Left lung (tissue), 10 donors: Measurements from ENCODE around the gene LMBR1. TPM values are rescaled to one million over a fixed set of nuclear protein-coding genes. Genes with fewer than 3 reads are reported as not detected.

Experiments used
- ATAC-seq: fragments of 200-7000 bp; cut with Tn5 transposase; one replicate; pipeline ENCODE4 v1.9.1; 2020; ENCODE audit warnings: moderate library complexity
- DNase-seq, 4 donors: peaks; one replicate each; pipeline ENCODE4 v3.0.0-alpha.2; 2013 to 2020
- H3K27ac ChIP-seq, 2 donors: fragments of 200-600 bp; sonication (generic) in 1 of 2; one replicate each; pipeline versions ENCODE4 v1.5.0 to v1.8.0; 2020 to 2021
- H3K27me3 ChIP-seq, 2 donors: fragments of 200-600 bp; sonication (generic) in 1 of 2; one replicate each; pipeline versions ENCODE4 v1.5.0 to v1.8.0; 2020 to 2021
- H3K36me3 ChIP-seq, 2 donors: fragments of 200-600 bp; sonication (generic) in 1 of 2; one replicate each; pipeline versions ENCODE4 v1.5.0 to v1.8.0; 2020 to 2021
- H3K4me1 ChIP-seq, 2 donors: fragments of 200-600 bp; one replicate each; pipeline ENCODE4 v1.8.0; 2021
- H3K4me3 ChIP-seq, 2 donors: fragments of 200-600 bp; sonication (generic) in 1 of 2; one replicate each; pipeline versions ENCODE4 v1.5.0 to v1.8.0; 2020 to 2021; ENCODE audit warnings: mild to moderate bottlenecking in 1 of 2
- H3K9me3 ChIP-seq, 2 donors: fragments of 200-600 bp; sonication (generic) in 1 of 2; one replicate each; pipeline versions ENCODE4 v1.5.0 to v1.8.0; 2020 to 2021
- CTCF ChIP-seq, 2 donors: fragments of 200-600 bp; sonication (generic) in 1 of 2; IDR thresholded peaks; one replicate each; pipeline versions ENCODE4 v1.5.0 to v1.8.0; 2021; ENCODE audit warnings: antibody characterized with exemption in 2 of 2
- intact Hi-C, 2 donors: fragments of 100-400 bp; cut with DNase I; formaldehyde crosslinking; loops; one replicate each; pipeline versions ENCODE4 v1.11.2 to v1.14.2; 2022
- polyA plus RNA-seq, 6 donors: library from polyadenylated mRNA; unstranded; fragments of 120-200 nt; gene quantifications; one replicate each; pipeline ENCODE4 v1.2.1, GENCODE V29; 2013; ENCODE audit not compliant: insufficient read length in 6 of 6
- total RNA-seq, 2 donors: library from RNA; stranded (reverse); fragmentation: NEBNext Ultra II Directional; extraction: Animal tissue kit (Norgen Biotek cat#: 25700); gene quantifications; one replicate each; pipeline ENCODE4 v1.2.1, GENCODE V29; 2021
- donor health status: DM: no; HTN: yes; CAD: no.
- donor health status: DM: no; HTN: no; CAD: no.

Gene LMBR1
- total and polyA plus RNA-seq, 8 donors = 54.7 to 71.1 (median 63.9) TPM

GRCh38 chr7:156840134-156840533 lies 52.8 kb downstream of the LMBR1 start:
- peaks cover 0 to 4% of the 10 kb centered on the region in 2 donors for H3K4me1 ChIP-seq
- H3K27ac ChIP-seq = no peak overlapping the region
- H3K27me3 ChIP-seq = no peaks in the 10 kb centered on the region
- intact Hi-C loops = no loop called here
- H3K4me3 ChIP-seq = no peak overlapping the region
- DNase-seq (no peak), ATAC-seq (no peak)
- no peaks in the 10 kb centered on the region for H3K9me3 ChIP-seq
- TF ChIP-seq CTCF (IDR thresholded peaks at IDR 0.05) = no peak
- H3K36me3 ChIP-seq = peaks cover 0 to 2% of the 10 kb centered on the region in 2 donors

DNA sequence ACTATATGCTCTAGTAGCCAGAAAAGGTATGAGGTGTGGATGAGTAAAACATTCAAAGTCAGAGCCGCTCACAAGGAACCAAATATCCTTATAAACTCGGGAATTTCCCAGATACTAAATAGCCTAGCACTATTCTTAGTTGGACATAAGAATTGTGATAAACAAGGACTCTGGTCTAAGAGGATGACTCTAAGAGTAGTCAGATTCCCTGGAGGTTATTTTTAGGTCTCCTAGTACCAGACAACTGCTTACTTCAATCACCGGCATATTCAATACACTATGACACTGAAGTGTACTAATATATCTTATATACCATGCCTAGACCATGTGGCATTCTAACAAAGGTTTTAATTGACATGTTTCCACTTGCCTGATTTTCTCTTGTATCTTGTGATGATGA lies 56.5 kb downstream of the LMBR1 start:
- intact Hi-C loops = no loop called here
- Histone ChIP-seq H3K9me3 (no peaks in the 10 kb centered on the region), H3K27me3 (no peaks in the 10 kb centered on the region), H3K36me3 (peaks cover 0 to 13% of the 10 kb centered on the region in 2 donors), H3K4me3 (no peak overlapping the region), H3K27ac (no peak overlapping the region), H3K4me1 (peaks cover 0 to 12% of the 10 kb centered on the region in 2 donors)
- DNase-seq (no peak), ATAC-seq (no peak)
- TF ChIP-seq CTCF (IDR thresholded peaks at IDR 0.05) = no peak

GRCh38 chr7:156834462-156834861 lies 58.5 kb downstream of the LMBR1 start:
- Histone ChIP-seq H3K4me1 (peaks cover 0 to 12% of the 10 kb centered on the region in 2 donors), H3K9me3 (no peaks in the 10 kb centered on the region), H3K27ac (no peak overlapping the region), H3K27me3 (no peaks in the 10 kb centered on the region), H3K36me3 (peaks cover 0 to 15% of the 10 kb centered on the region in 2 donors), H3K4me3 (no peak overlapping the region)
- no peak for TF ChIP-seq CTCF (IDR thresholded peaks at IDR 0.05)
- ATAC-seq (no peak), DNase-seq (no peak)
- intact Hi-C loops = no loop called here

DNA sequence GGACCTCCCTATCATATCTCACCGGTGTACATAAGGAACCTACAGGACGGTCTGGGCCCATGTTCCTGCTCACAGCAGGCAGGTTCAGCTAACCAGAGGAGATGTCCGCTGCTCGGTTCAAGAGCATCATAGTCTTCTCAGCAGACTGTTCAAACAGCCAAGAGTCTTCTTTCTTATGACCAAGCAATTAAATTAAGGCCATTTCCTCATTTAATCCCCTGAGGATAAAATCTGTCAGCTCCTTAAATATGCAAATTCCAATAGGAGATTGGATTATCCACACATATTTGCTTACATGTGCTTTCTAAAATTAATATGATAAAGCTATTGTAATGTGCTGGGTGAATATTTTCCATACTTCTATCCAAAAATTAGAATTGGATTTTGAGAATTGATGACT lies 59.7 kb downstream of the LMBR1 start:
- peaks cover 0 to 17% of the 10 kb centered on the region in 2 donors for H3K36me3 ChIP-seq
- TF ChIP-seq CTCF (IDR thresholded peaks at IDR 0.05) = no peak

DNA sequence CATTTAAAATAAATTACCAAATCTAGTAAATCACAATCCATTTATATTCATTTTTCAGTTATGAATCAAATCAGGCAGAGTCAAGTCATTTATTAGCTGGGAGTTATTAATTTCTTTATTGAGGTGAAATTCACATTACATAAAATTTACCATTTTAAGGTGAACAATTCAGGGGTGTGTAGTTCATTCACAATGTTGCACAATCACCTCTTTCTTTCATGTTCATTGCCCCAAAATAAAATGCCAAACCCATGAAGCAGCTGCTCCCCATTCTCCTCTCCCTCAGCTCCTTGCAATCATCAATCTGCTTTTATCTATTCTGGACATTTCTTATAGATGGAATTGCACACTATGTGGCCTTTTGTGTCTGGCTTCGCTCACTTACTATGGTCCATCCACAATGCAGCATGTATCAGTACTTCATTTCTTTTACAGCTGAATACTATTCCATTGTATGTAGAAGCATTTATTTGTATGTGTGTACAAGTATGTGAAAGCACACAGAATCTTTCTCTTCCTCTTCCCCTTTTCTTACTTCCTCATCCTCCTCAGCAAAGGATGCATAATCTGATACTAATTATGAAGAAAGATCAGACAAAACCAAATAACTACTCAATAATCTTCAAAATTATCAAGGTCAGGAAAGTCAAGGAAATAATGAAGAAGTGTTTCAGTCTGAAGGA lies 60.6 kb downstream of the LMBR1 start:
- intact Hi-C loops = no loop called here
- no peak for TF ChIP-seq CTCF (IDR thresholded peaks at IDR 0.05)
- H3K36me3 ChIP-seq = peaks cover 0 to 17% of the 10 kb centered on the region in 2 donors
- H3K4me3 ChIP-seq = no peak overlapping the region
- H3K27me3 ChIP-seq = no peaks in the 10 kb centered on the region
- ATAC-seq (no peak), DNase-seq (no peak)
- peaks cover 0 to 12% of the 10 kb centered on the region in 2 donors for H3K4me1 ChIP-seq
- peak overlapping the region in 1 of 2 donors; percentile 66 for H3K27ac ChIP-seq
- H3K9me3 ChIP-seq = no peaks in the 10 kb centered on the region

More for the DNA sequence above, 59.7 kb downstream of the LMBR1 start:
- ATAC-seq = no peak
- peak overlapping the region in 1 of 2 donors; percentile 66 for H3K27ac ChIP-seq
- intact Hi-C loops = no loop called here
- no peaks in the 10 kb centered on the region for H3K9me3 ChIP-seq
- H3K4me1 ChIP-seq = peaks cover 0 to 12% of the 10 kb centered on the region in 2 donors
- DNase-seq = no peak
- no peaks in the 10 kb centered on the region for H3K27me3 ChIP-seq
- no peak overlapping the region for H3K4me3 ChIP-seq
